HG03558 (cell line): ENCODE measurements around the gene TEX2.

Experiments used
- ATAC-seq: cut with Tn5 transposase; IDR thresholded peaks from one replicate; pipeline ENCODE4 v1.9.1; 2021; ENCODE audit warnings: moderate number of reproducible peaks; ENCODE audit not compliant: unreplicated experiment; ENCODE audit errors: extremely low read depth

The TEX2 gene

GRCh38 chr17:64149196-64149595 is 113.9 kb downstream of the TEX2 start:
- ATAC-seq = no peak

- ATAC-seq = no peak
Observed at GRCh38 chr17:64148699-64149098, 114.4 kb downstream of the TEX2 start.

- ATAC-seq = no peak
Observed at GRCh38 chr17:64148017-64148631, 114.9 kb downstream of the TEX2 start.

GRCh38 chr17:64147110-64148016 is 115.7 kb downstream of the TEX2 start:
- no peak for ATAC-seq

- no peak for ATAC-seq
Observed at GRCh38 chr17:64146418-64147109, 116.5 kb downstream of the TEX2 start.

GRCh38 chr17:64145751-64146417 is 117.2 kb downstream of the TEX2 start:
- ATAC-seq = peak; percentile 87

GRCh38 chr17:64145375-64145750 is 117.7 kb downstream of the TEX2 start:
- ATAC-seq = no peak

- no peak for ATAC-seq
Observed at GRCh38 chr17:64139542-64139941, 123.5 kb downstream of the TEX2 start.

- no peak for ATAC-seq
Observed at GRCh38 chr17:64138441-64138840, 124.6 kb downstream of the TEX2 start.

GRCh38 chr17:64135000-64135399 is 128.1 kb downstream of the TEX2 start:
- ATAC-seq = no peak

- no peak for ATAC-seq
Observed at GRCh38 chr17:64134216-64134970, 128.7 kb downstream of the TEX2 start.

GRCh38 chr17:64133546-64134215 is 129.4 kb downstream of the TEX2 start:
- no peak for ATAC-seq

GRCh38 chr17:64131606-64132270 is 131.3 kb downstream of the TEX2 start:
- ATAC-seq = no peak

- peak; percentile 11 for ATAC-seq
Observed at GRCh38 chr17:64130559-64131001, 132.5 kb downstream of the TEX2 start.

- peak; percentile 54 for ATAC-seq
Observed at GRCh38 chr17:64129765-64130558, 133.1 kb downstream of the TEX2 start, which contains the start of gene ERN1. TSS of gene ERN1 (minus strand) at chr17:64130144. CDS start at chr17:64130029, 115 bp downstream.

GRCh38 chr17:64129515-64129764 is 133.6 kb downstream of the TEX2 start:
- no peak for ATAC-seq

GRCh38 chr17:64128787-64129514 is 134.1 kb downstream of the TEX2 start:
- no peak for ATAC-seq
